Right renal cortex interstitium (tissue), 3 donors: ENCODE measurements around the gene NUP62CL. TPM values are rescaled to one million over a fixed set of nuclear protein-coding genes. Genes with fewer than 3 reads are reported as not detected.
A peak's percentile ranks its signal among the peaks of the same experiment; 100 is the strongest.

Experiments
- DNase-seq, 3 donors: peaks; one replicate each; pipeline ENCODE4 v3.0.0-alpha.2; 2013; ENCODE audit warnings: low read depth in 3 of 3, low spot score in 2 of 3
- polyA plus RNA-seq, 3 donors: library from polyadenylated mRNA; unstranded; fragments of 120-200 nt; gene quantifications; one replicate each; pipeline ENCODE4 v1.2.1, GENCODE V29; 2013; ENCODE audit not compliant: insufficient read length in 3 of 3

Gene NUP62CL
- polyA plus RNA-seq, 3 donors, result 10.7 to 15.0 (median 13.5) TPM

GRCh38 chrX:107154787-107155620 is 51.2 kb downstream of the NUP62CL start:
- no peak for DNase-seq

DNA sequence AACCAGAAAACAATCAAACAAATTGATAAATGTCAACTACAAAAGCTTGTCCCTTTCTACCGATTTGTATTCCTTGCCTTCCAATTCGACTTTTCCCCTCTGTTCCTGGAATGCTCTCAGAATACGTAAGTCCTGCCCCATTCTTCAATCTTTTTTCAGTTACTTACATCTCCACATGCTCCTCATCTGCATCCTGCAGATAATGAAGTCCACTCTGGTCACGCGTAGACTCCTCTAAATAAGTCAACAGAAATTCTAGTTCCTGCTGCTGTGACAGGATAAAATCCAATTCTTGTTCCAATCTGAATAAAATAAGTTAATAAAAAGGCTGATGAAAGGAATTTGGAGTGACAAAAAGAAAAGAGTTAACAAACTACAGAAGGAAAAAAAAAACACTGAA is 53.2 kb downstream of the NUP62CL start:
- no peak for DNase-seq

GRCh38 chrX:107146670-107147069 is 59.6 kb downstream of the NUP62CL start:
- DNase-seq, result no peak

GRCh38 chrX:107135965-107136307 is 70.3 kb downstream of the NUP62CL start:
- DNase-seq, result no peak

DNA sequence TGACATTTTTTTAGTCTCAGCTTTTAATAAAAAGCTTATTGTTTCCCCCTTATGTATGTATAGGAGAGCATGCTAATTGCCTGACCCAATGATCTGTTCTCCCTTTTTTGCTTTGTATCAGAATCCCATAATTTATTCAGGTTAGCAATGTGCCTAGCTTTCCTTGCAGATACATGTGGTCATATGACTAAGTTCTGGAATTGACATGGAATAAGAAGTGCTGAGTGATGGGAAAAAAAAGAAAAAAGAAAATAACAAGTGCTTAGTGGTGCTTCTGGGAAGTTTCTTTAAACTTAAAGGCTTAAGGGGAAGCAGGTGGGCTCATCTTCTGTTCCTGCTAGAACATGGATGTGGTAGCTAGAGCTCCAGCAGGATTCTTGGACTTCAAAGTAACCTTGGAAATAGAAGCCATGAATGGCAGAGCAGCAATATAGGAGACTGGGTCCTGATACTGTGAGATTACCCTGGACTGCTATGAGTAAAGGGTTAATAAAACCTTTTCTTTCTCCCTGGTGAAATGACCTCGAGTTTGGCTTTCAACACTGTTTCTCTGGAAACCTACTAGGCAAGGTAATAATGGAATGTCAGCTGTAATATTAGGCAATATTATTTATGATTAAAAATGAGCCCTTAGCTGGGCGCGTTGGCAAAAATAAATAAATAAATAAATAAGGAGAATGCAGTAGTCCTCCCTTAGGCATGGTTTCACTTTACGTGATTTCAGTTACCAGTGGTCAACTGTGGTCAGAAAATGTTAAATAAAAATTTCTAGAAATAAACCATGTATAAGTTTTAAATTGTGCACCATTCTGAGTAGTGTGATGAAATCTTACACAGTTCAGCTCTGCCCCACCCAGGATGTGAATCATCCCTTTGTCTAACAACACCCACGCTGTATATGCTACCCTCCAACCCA is 70.9 kb downstream of the NUP62CL start:
- DNase-seq, result no peak

DNA sequence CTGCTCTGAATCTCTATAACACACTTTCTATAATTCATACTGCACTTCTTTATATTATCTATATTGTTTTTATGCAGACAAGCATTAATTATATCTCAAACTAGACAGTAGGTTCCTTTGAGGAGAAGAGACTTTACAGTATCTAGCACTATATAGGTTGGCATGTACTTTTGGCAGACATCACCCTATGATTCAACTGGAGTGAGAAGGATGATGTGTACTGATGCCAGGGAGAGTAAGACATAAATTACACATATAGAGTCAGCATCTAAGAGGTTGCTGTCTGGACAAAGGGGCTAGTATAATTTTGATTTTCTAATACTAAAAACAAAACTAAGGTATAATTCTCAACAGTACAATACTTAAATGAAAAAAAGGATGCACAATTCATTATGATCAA is 82.5 kb downstream of the NUP62CL start:
- DNase-seq, result no peak

DNA sequence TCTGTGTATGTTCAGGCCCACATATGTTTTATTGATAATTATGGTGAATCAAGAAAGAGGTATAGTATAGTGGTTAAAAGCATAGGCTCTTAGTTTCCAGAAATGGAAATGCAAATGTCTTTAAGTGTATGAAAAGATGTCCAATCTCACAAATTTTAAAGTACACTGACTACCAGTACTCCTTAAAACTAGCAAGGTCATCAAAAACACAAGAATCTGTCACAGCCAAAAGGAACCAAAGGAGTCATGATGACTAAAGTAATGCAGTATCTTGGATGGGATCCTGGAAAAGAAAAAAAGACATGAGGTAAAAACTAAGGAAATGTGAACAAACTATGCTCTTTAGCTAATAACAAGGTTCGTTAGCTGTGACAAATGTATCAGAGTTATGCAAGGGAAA is 87.0 kb downstream of the NUP62CL start:
- DNase-seq, result no peak

DNA sequence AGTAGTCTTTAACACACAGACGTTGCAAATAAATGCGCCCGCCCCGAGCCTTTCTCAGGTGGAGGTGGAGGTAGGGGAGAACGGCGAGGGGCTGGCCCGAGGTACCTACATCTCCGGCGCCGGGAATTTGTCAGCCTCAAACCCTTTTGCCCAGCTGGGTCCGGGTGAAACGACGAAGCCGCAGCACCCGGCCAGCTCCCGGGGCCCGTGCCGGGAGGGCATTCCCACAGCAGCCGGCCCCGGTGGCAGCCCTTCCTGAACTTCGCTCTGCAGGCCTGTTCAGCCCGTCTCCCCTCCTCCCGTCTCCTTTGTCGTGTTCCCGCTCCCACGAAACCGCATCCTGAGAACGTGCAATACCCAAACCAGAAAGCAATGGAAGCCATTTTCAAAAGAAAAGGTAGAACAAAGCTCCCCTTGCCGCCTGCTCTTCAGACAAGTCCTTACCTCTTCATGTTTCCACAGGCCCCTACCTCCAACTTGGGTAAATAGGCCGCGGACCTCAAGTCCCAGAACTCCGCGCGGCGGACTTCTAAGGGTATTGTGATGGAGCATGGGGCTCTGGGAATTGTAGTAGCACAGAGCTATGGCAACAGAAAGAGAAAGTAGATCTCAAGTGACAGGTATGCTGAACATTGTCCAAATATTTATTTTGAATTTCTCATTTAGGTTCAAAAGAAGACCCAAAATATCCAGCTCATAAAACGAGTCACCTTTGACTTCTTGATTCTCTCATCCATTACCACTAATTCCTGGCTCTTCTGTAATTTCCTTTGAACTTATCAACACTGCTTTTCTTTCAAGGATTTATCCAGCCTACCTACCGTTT is 87.7 kb downstream of the NUP62CL start, which contains the start of gene RBM41:
Gene RBM41 (minus strand): TSS at position 501 of the 826 bp plus-strand sequence. CDS start 49 bp downstream, at position 452.
- DNase-seq, result peak; percentile 38 to 63 (median 55)

DNA sequence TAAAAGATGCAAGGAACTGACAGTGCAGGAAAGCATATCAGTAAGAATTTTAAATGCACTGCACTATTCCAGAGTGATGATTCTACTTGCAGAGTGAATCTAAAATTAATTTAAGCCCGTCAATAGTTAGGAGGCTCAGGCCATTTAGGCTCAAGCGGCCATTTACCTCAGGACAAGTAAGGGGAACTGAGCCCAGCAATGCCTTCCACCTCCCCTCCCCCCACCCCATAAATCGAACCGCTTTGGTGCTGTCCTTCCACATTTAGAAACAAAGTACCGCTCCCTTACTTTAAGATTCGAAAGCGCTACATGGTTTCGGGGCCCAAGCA is 88.3 kb downstream of the NUP62CL start:
- DNase-seq, result peak; percentile 0 to 9 (median 1)

GRCh38 chrX:107107459-107107858 is 98.8 kb downstream of the NUP62CL start:
- DNase-seq, result no peak

- DNase-seq, result no peak
These were observed 103.3 kb downstream of the NUP62CL start for GRCh38 chrX:107102980-107103379.

DNA sequence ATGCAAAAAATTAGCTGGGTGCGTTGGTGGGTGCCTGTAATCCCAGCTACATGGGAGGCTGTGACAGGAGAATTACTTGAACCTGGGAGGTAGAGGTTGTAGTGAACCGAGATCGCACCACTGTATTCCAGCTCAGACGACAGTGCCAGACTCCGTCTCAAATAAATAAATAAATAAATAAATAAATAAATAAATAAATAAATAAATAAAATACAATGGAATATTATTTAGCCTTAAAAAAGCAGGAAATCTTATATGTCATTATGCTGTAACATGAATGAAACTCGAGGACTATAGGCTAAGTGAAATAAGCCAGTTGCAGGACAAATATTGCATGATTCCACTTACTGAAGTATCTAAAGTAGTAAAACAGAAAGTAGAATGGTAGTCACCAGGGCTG is 130.1 kb downstream of the NUP62CL start:
- no peak for DNase-seq

Other genes starting within 250 kb of the NUP62CL start
- gene MORC4, start 206.2 kb downstream of the NUP62CL start, polyA plus RNA-seq, result 10 to 100 TPM; 21.1 to 23.8 (median 21.2) TPM
- gene RBM41, start 87.6 kb downstream of the NUP62CL start, polyA plus RNA-seq, result 10 to 100 TPM; 21.1 to 23.4 (median 21.2) TPM
- gene DNAAF6, start 178 bp upstream of the NUP62CL start, polyA plus RNA-seq, result under 1 TPM; 0.10 to 0.15 (median 0.10) TPM
- under 1 TPM; 0.30 to 0.36 (median 0.35) TPM for gene FRMPD3, start 243.2 kb upstream of the NUP62CL start, polyA plus RNA-seq